Lower leg skin (tissue), 3 donors: Measurements from ENCODE around the gene HIRIP3.

Source experiments
- CTCF ChIP-seq, 3 donors: fragments of 450-650 bp; IDR thresholded peaks; one replicate each; pipeline ENCODE4 v1.5.1; 2016; ENCODE audit warnings: antibody characterized with exemption in 3 of 3, mild to moderate bottlenecking in 3 of 3, moderate library complexity in 2 of 3
- POLR2A ChIP-seq, 2 donors: fragments of 450-650 bp; IDR thresholded peaks; one replicate each; pipeline ENCODE4 v1.6.1; 2016 to 2017; ENCODE audit warnings: antibody characterized with exemption in 2 of 2, mild to moderate bottlenecking in 1 of 2, moderate library complexity in 1 of 2

GRCh38 chr16:29986931-29987330 is 8.5 kb downstream of the HIRIP3 start:
- no peak for TF ChIP-seq CTCF (IDR thresholded peaks at IDR 0.05)
- no peak for TF ChIP-seq POLR2A (IDR thresholded peaks at IDR 0.05)
